HPDE6-E6E7 (cell line): ENCODE measurements around the gene MISP3.

ENCODE experiments used
- DNase-seq: peaks from one replicate; pipeline ENCODE4 v3.0.0; 2011; ENCODE audit warnings: missing footprints; ENCODE audit errors: extremely low spot score

The MISP3 gene

GRCh38 chr19:14120497-14120780, 47.9 kb downstream of the MISP3 start:
- DNase-seq: no peak

- DNase-seq: no peak
These were observed 50.3 kb downstream of the MISP3 start for GRCh38 chr19:14122924-14123323.
